Neuron (in vitro differentiated cells): ENCODE results near the gene RMI2.

Source experiments
- H2AFZ ChIP-seq: one replicate; pipeline ENCODE4 v1.6.1; 2013; ENCODE audit warnings: low read depth, mild to moderate bottlenecking, inconsistent platforms, low read length, moderate library complexity
- H3K27me3 ChIP-seq: one replicate; pipeline ENCODE4 v1.6.1; 2013; ENCODE audit warnings: low read length; ENCODE audit not compliant: insufficient read depth
- H3K36me3 ChIP-seq: one replicate; pipeline ENCODE4 v1.6.1; 2013; ENCODE audit warnings: low read length; ENCODE audit not compliant: insufficient read depth
- H3K4me1 ChIP-seq: one replicate; pipeline ENCODE4 v1.6.1; 2013; ENCODE audit warnings: low read length; ENCODE audit not compliant: insufficient read depth
- H3K4me3 ChIP-seq: 2 replicates; pipeline ENCODE4 v1.5.1; 2013; ENCODE audit warnings: mild to moderate bottlenecking, low read length, moderate library complexity
- H3K9me3 ChIP-seq: one replicate; pipeline ENCODE4 v1.6.1; 2013; ENCODE audit warnings: low read length

RMI2 gene

DNA sequence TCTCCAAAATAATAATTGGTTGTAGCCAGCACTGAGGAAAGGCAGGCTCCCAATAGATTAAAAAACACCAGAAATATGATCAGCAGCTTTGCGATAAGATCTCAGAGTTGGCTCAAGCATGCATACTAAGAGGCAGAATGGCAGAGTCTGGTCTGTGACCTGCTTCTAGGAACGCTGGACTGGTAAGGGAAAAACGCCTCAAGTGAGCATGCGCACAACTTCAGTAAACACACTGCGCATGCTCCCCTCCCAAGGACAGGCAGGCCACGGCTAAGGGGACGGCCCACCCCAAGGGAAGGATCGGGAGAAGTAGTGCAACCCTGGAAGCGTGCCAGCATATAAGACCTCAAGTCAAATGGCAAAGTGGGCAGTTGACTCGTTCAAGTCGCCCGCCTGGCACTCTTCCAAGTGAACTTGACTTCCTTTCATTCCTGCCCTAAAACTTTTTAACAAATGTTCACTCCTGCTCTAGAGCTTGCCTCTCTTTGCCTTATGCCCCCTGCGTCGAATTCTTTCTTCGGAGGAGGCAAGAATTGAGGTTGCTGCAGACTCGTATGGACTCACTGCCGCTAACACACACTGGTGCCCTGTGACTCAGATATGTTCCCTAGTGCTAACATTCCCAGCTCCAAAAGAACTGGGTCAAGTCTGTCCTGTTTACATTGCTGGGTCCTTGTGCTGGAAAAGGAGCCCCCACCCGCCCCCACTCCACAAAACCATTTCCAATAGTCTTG, 41.7 kb upstream of the RMI2 start:
- Histone ChIP-seq H3K4me3 (no peak overlapping the region), H3K9me3 (no peaks in the 10 kb centered on the region), H2AFZ (no peak overlapping the region), H3K27me3 (no peaks in the 10 kb centered on the region), H3K36me3 (no peaks in the 10 kb centered on the region), H3K4me1 (no peaks in the 10 kb centered on the region)

GRCh38 chr16:11306381-11306780, 38.9 kb upstream of the RMI2 start:
- Histone ChIP-seq H2AFZ (no peak overlapping the region), H3K9me3 (no peaks in the 10 kb centered on the region), H3K4me1 (no peaks in the 10 kb centered on the region), H3K27me3 (no peaks in the 10 kb centered on the region), H3K4me3 (no peak overlapping the region), H3K36me3 (no peaks in the 10 kb centered on the region)

- no peaks in the 10 kb centered on the region for H3K4me1 ChIP-seq
- H3K4me3 ChIP-seq: no peak overlapping the region
- no peaks in the 10 kb centered on the region for H3K27me3 ChIP-seq
- H3K36me3 ChIP-seq: no peaks in the 10 kb centered on the region
- H2AFZ ChIP-seq: no peak overlapping the region
- H3K9me3 ChIP-seq: no peaks in the 10 kb centered on the region
Observed at GRCh38 chr16:11306997-11307638, 38.1 kb upstream of the RMI2 start.

GRCh38 chr16:11307639-11308492, 37.4 kb upstream of the RMI2 start:
- no peaks in the 10 kb centered on the region for H3K36me3 ChIP-seq
- no peaks in the 10 kb centered on the region for H3K9me3 ChIP-seq
- H3K4me1 ChIP-seq: peaks cover 5% of the 10 kb centered on the region
- no peaks in the 10 kb centered on the region for H3K27me3 ChIP-seq
- H2AFZ ChIP-seq: no peak overlapping the region
- H3K4me3 ChIP-seq: no peak overlapping the region

DNA sequence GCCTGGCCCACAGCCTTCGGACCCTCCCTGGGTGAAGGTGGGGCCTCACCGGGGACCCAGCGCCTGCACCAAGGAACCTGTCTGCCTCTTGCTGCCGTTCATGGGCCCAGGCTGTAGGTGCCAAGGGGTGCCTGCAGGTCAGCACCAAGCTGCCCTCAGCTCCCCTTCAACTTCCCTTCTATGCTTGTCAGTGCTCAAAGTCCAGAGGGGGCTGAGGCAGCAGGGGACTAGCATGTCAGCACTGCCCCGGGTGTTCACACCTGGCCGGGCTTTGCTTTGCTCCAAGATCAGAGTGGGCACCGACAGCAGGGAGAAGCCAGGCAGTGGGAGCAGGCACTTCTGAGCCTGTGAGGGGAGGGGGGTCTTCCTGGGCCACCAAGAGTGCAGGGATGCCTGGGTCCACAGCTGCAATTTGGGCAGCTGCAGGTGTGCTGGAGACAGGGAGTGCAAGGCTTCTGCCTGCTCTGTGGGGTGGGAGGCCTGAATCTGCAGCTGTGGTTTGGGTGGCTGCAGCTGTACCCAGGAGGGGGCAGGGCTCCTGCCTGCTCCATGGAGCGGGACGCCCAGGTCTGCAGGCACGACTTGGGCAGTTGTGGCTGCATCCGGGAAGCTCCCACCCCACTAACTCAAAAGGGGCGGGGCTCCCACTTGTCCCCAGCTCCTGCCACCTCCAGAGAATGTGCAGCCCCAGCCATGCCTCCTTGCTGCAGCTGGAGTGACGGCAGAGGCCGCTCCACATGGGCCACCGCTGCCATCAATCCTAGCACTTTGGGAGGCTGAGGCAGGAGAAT, 36.6 kb upstream of the RMI2 start:
- Histone ChIP-seq H3K4me1 (peaks cover 14% of the 10 kb centered on the region), H3K27me3 (no peaks in the 10 kb centered on the region), H3K36me3 (no peaks in the 10 kb centered on the region), H2AFZ (no peak overlapping the region), H3K4me3 (no peak overlapping the region), H3K9me3 (no peaks in the 10 kb centered on the region)

DNA sequence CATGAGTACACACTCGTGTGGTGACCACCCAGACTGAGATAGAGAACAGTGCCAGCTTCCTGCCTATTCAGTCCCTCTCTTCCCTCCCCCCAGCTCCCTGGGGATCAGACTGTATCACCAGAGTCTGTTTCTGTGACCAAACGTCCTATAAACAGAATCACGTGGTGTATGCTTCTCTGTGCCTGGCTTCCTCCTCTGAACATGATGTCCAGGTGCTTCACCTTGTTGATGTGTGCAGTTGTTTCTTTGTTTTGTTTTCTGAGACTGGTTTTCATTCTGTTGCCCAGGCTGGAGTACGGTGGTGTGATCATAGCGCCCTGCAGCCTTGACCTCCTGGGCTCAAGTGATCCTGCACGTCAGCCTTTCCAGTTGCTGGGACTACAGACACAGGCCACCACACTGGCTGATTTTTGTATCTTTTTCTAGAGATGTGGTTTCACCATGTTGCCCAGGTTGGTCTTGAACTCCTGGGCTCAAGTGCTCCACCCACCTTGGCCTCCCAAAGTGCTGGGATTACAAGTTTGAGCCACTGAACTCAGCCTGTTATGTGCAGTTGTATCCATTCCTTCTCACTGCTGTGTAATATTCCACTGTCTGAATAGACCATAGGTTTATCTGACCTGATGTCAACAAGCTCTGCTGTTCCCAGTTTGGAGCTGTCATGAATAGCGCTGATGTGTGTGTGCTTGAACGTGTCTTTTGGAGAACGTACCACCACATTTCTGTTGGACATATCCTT, 35.2 kb upstream of the RMI2 start:
- Histone ChIP-seq H3K27me3 (no peaks in the 10 kb centered on the region), H3K4me1 (peaks cover 25% of the 10 kb centered on the region), H2AFZ (no peak overlapping the region), H3K9me3 (no peaks in the 10 kb centered on the region), H3K36me3 (no peaks in the 10 kb centered on the region), H3K4me3 (no peak overlapping the region)

- Histone ChIP-seq H3K36me3 (no peaks in the 10 kb centered on the region), H3K4me3 (no peak overlapping the region), H3K27me3 (no peaks in the 10 kb centered on the region), H3K4me1 (peaks cover 30% of the 10 kb centered on the region), H2AFZ (no peak overlapping the region), H3K9me3 (no peaks in the 10 kb centered on the region)
Observed at GRCh38 chr16:11310634-11310977, 34.7 kb upstream of the RMI2 start.

DNA sequence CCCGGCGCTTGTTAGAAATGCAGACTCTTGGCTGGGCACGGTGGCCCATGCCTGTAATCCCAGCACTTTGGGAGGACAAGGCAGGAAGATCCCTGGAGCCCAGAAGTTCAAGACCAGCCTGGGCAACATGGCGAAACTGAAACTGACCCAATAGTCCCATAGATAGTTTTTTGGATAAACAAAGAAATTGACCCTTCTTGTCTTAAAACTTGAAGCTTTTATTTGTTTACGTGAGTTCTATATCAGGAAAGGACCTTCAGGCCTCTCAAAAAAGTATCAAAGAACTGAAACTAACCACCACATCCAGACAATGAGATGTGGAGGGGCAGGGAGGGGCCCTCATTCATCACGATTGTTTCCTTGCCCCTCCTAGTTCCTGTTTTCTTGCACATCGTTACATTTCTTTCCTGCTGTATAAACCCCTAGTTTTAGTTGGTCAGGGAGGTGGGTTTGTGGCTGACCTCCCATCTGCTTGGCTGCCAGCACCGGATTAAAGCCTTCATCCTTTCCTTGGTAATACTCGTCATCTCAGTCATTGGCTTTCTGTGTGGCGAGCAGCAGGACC, 34.2 kb upstream of the RMI2 start:
- no peaks in the 10 kb centered on the region for H3K27me3 ChIP-seq
- H3K4me1 ChIP-seq: peaks cover 35% of the 10 kb centered on the region
- no peaks in the 10 kb centered on the region for H3K9me3 ChIP-seq
- H3K4me3 ChIP-seq: no peak overlapping the region
- H2AFZ ChIP-seq: no peak overlapping the region
- H3K36me3 ChIP-seq: no peaks in the 10 kb centered on the region

DNA sequence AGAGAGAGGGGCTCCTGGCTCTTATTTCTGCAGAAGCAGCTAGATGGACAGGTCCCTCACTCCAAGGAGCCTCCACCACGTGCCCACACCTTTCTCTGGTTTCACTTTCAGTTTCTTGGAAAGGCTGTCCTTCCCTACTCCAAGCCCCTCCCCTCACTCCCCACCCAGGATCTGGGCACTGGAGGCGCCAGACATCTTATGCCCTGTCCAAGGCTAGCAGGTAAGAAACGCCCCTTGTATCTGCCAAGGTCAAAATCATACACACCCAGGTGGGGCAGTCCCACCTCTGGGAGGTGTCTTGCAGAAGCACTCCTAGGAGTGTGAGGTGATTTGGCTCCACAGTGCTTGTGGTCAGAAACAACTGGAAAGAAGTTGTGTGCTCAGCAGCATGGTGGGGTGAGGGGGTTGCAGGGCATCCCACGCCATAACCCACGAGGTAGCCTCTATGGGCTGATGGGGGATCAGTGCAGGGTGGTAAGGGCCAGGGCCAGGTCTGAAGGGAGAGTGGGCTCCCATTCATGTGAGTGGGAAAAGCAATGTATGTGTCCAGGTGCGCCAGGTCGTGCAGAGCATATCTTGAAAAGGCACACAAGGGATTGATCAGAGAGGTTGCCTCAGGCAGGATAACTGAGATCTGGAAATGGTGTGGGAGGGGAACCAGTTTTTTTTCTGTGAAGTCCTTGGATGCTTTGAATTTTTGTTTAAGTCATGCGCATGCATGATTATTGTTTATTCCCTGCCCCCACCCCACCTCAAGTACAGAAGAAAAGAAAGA, 32.4 kb upstream of the RMI2 start:
- Histone ChIP-seq H2AFZ (no peak overlapping the region), H3K27me3 (no peaks in the 10 kb centered on the region)

DNA sequence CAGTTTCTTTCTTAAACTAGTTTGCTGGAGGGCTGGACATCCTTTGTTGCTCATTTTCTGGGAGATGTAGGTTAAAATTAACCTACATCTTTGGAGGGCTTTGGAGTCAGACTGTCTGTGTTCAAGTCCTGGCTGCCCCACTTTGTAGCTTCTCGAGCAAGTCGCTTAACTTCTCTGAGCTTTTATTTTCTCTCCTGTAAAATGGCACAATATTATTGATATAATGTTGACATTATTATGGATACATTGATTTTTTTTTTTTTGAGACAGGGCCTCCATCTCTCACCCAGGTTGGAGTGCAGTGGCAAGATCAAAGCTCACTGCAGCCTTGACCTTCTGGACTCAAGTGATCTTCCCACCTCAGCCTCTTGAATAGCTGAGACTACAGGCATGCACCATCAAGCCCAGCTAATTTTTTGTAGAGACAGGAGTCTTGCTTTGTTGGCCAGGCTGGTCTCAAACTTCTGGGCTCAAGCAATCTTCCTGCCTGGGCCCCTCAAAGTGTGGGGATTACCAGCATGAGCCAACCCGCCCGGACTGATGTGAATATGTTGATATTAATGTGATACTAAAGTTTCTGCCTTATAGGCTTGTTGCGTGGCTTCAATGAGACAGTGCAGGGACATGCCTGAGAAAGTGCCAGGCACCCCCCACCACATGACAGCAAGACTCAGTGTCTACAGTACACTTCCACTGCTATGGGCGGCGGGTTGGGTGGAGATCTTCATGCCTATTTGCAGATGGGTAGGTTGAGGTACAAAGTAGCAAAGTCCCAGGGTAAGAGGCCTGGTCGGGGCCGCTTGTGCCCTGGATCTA, 31.6 kb upstream of the RMI2 start:
- H3K9me3 ChIP-seq: no peaks in the 10 kb centered on the region
- no peak overlapping the region for H2AFZ ChIP-seq
- H3K4me3 ChIP-seq: no peak overlapping the region
- H3K36me3 ChIP-seq: no peaks in the 10 kb centered on the region
- peaks cover 38% of the 10 kb centered on the region for H3K4me1 ChIP-seq
- H3K27me3 ChIP-seq: no peaks in the 10 kb centered on the region

More for the DNA sequence above, 32.4 kb upstream of the RMI2 start:
- Histone ChIP-seq H3K4me3 (no peak overlapping the region), H3K36me3 (no peaks in the 10 kb centered on the region), H3K9me3 (no peaks in the 10 kb centered on the region), H3K4me1 (peaks cover 38% of the 10 kb centered on the region)

DNA sequence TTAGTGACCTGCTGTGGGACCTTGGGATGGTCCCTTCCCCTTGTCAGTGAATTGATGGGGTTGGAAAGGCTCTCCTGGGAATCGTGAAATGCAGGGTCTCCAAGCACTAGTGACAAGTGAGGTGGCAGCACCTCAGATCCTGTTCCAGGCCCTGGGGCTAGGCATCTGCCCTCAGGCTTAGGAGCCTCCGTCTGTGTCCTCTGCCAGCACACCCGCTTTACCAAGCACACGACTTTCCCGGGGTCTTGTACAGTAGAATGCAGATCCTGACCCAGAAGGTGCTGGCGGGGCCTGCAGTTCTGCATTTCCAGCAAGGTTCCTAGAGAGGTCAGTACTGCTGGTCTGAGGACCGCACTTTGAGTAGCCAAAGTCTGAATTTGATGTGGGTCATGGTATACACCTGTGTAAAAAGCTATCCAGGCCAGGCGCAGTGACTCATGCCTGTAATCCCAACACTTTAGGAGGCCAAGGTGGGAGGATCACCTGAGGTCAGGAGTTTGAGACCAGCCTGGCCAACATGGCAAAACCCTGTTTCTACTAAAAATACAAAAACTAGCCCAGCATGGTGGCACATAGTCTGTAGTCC, 30.9 kb upstream of the RMI2 start:
- Histone ChIP-seq H2AFZ (no peak overlapping the region), H3K27me3 (no peaks in the 10 kb centered on the region), H3K36me3 (no peaks in the 10 kb centered on the region), H3K4me3 (no peak overlapping the region), H3K9me3 (no peaks in the 10 kb centered on the region), H3K4me1 (peaks cover 38% of the 10 kb centered on the region)
